HG02798 (cell line): Measurements from ENCODE around the gene MEIS2.

Source experiments
- ATAC-seq: cut with Tn5 transposase; IDR thresholded peaks from one replicate; pipeline ENCODE4 v1.9.1; 2021; ENCODE audit warnings: mild to moderate bottlenecking; ENCODE audit not compliant: unreplicated experiment, poor library complexity

MEIS2 gene

DNA sequence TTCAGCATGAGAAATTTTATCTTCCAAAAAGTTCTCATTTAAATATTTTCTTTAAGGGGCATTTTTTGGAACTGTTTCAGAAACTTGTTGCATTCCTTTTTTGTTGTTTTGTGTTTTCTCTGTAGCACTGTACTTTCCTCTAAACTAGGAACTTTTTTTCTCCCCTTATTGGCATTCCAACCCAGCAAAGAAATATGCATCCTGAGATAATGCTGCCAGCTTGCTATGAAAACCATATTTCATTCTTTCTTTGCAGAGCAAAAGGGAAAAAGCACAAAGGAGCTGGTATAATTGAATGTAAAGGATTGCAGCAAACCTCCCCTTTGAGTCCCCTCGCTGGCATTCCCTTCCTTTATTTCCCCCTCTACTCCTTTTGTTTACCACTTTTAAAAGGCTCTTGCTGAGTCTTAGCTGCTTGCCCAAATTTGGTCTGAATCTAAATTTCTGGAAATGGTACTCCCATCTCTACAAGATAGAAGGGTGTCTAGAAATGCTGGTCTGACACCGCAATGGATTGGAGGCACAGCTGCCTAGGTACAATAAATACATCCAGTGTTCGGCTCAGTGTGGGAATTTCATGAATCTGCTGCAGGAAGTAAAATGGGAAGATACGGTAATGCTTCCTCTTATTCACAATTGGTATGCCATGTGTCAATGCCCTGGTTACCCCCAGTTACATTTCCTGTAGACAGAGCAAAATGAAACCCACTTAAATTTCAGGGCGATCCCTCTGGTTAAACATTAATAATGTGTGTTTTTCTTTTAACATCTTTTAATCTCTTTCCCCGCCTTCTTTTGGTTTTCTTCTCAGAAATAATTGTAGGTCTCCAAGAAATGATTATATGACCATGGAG is 156.6 kb downstream of the MEIS2 start:
- ATAC-seq = no peak

DNA sequence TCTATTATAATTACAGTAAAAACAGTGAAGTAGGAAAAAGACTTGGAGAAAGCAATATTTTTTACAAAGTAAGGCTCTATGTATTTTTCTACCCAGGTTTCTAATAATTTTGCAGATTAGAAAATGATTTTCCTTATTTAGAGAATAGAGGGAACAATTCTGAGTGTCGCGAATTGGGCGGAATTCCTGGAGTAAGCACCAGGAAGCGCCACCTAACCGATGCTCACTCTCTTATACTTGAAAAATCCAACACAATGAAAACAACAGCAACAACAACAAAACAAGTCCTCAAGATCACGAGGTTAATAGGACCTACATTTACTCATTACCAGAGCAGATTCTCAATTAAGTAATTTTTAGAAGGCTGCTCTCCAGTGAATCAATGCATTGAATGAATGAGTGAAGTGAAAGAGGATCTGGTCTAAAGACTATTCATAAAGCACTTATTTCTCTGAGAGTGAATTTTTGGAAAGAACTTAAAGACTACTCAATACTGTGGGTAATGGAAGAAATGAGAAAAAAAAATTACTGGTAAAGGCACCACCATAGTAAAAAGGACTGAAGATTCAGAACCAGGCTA is 158.0 kb downstream of the MEIS2 start:
- no peak for ATAC-seq

DNA sequence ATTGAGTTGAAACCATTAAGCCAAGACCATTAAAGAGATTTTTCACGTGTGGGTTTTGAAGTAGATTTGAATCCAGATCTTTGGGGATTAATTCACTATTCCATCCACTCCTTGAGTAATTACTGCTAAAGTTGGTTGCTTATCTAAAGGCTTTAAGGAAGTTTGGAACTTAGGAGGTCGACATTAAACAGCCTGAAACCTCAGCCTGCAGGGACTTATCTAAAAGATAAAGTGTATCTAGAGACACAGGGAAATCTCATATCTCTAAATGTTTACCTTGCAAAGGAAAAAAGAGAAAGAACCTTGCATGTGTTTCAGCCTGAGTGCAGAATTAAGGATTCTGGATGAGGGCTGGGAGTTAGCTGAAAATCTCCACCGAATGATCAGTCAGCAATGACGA is 158.6 kb downstream of the MEIS2 start:
- no peak for ATAC-seq

DNA sequence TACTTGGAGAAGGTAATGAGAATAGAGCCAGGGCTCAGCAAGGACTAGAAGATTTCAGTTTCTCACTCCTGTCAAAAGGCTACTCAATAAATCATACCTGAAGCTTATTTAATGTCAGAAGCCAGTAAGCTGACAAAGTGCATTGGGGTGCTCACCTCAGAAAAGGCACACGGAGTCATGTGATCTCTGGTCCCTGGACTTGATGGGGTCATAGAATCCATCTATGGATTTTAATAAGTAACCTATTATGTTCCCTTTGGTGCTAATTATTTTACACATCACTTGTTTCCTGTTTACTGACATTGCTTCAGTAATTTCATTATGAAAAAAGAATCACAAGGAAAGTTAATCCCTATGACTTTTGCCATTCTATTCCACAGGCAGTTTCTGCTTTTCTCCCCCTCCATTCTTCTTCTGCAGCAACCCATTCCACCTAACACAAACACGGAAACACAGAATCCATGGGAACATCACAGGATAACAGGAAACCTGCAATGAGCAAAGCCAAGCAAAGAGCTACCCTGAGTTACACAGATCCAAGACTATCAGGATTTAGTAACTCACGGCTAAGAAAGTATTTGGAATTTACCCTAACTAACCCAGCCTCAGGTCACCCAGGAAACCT is 159.6 kb downstream of the MEIS2 start:
- ATAC-seq = no peak

DNA sequence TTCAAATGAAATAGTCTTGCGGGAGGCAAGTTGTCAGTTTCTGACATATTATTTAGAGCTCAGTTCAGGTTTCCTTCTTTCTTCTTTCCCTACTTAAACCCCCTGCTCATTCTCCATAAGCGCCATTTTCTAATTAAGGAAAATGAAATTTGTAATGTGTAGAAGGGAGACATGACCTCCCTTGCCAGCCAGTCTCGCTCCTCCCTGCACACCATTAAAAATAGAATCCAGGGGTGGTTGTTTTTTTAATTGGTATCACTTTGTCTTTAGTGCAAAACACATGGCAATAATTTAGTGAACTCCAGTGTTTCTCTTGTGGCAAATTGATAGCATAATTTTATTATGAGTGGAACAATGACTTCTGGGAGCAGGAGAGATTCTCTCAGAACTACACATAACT is 160.1 kb downstream of the MEIS2 start:
- no peak for ATAC-seq

DNA sequence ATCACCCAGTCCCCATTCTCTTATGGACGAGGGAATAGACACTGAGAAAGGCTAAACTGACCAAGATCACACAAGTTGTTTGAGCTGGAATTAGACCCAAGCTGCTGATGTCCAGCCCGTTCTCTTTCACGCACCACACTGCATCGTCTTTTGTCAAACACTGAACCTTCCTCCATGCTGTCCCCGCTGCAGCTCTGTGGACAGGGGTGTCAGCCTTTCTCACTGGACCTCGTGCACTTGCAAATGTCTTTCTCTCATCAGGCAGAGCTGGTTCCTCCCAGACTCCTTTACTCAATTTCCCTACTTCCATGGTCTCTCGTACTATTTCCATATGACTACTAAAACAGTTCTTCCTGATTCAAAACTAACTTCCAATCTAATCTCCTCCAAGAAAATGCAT is 161.6 kb downstream of the MEIS2 start:
- no peak for ATAC-seq

DNA sequence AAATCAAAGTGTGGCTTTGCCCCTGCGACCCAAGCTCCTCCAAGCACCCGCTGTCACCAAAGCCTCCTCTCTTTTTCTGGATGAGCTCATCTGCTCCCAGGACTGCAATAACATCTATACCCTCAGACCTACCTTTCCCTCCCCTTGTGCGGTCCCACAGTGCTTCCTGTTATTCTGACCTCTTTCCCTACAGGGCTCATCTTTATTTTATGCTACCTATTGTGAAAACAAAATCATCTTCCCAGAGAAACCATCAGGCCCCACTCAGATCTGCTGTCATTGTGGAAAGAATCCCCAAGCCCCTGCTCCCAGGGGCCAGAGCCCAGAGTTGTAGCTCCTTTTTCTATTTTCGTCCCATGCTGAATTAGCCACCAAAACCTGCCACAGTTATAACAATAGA is 162.2 kb downstream of the MEIS2 start:
- ATAC-seq = no peak

DNA sequence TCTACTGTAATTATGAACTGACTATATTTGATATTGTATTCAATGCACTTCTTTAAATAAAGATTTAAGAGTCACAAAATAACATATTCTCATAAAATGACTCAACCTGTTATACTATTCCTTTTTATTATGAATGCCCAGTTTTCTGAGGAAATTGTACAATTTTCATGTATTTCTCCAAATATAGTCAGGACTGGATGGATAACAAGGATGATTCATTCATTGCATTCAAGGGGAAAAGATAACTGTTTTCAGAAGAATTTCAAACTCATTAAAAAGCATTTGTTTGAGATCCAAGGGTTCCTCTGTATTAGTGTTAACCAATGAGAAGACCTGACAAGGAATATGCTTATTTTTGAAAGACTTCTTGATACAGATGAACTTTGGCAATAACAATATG is 163.7 kb downstream of the MEIS2 start:
- ATAC-seq = no peak

DNA sequence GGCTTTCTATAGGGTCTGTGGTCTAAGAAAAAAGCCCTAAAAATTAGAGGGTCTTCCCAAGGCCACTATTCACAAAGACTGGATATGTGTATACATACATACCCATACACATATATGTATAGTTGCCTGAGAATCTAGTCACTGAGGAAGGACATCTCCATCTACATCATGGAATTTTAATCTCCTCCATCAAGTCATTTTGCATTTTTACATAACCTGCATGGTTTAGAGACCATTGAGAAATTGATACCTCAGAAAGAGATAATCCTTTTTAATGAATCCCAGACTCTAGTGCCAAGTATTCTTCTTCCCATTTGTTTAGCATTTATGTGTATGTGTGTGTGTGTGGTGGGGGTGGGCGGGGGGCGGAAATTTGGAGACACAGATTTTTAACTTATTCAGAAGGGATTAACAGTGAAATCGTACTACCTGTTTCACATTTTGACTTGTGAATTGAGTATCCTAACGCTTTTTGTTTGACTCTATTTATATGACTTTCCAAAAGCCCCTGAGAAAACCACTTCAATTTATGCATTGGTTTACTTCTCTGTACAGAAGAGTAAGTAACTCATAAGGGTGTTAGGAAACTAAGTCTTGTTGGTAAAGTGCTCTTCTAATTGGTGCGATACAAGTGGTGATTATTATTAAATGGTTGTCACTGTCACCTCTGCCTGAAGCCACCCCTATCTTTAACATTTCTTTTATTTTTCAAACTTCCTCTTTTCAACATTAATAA is 166.9 kb downstream of the MEIS2 start:
- no peak for ATAC-seq

DNA sequence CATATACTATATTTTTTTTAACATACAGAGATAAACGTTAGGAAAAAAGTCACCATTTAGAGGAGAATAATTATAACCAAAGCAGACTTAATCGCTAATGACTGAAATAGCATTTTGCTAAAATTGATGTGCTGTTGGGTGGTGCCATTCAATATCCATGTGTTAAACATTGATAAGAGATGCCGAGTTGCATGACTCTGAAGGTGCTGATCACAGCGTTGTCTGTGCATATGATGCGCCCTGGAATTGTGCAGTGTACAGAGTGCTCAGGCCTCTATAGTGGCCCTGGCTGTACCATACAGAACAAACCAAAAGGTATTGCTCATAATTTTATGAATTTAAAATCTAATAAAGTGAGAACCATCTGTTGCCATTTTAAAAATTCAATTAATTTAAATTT is 168.3 kb downstream of the MEIS2 start:
- ATAC-seq = no peak

DNA sequence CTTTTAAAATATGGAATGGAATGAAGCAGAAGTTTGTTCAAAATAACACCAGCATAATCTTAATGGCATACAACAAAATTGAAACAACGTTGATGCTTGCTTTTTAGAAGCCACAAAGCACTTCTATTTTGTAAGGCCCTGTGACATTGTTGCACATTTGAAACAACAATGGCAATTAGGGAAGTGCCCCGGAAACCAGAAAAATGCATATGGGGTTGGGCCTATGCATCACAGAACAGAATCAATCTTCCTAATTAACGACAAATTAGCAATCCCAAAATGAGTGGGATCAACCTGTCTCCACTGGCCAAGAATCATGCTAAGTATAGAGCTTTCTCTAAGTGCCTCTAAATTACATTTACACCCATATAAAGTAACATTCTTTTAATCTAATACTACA is 168.9 kb downstream of the MEIS2 start:
- ATAC-seq = no peak

DNA sequence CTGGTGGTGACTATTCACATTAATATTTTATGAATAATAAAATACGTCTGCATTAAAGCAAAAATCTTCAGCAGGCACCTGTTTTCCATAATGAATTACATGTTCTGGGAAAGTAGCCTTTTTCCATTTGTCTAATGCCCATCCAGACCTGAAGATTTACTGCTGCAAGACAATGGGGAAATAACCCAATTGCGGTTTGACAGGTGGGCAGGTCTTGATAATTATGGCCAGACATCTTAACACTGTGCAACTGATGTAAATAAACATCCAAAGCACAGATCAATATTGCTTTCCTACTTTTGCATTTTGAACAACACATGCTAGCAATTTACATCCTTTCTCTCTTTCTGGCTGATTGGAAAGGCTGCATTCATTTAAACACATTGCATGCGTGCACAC is 173.9 kb downstream of the MEIS2 start:
- no peak for ATAC-seq

DNA sequence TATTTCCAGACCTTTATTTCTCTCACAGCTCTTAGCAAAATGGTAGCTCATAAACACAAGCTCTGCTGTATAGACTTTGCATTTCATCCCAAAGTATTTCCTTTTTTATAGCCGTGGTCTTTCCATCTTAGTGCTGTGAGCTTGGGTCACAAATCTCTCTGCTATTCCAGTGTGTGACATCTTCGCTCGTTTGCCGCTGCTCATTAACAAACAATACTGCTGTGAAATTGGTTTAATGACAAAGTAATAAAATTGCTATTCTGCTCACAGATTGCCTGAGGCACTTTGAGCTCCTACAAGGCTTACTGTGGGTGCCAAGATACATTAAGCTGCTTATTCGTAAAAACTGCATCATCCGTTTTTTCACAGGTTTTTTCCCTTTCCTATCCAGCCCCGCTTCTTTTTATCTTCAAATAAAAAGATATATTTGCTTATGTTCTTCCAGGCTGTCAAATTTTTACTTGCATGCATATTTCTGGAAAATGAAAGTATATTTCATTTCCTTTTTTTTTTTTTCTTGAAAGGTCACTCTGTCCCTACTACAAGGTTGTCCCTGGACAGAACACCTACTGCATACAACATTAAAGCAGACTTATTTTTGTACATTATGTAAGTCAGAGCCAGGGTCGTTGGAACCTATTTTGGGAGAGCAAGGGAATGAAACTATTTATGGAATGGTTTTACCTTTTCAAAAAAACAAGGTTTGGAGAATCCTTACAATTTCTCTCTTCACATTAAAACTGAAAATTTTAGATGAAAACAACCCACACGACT is 174.5 kb downstream of the MEIS2 start:
- no peak for ATAC-seq

DNA sequence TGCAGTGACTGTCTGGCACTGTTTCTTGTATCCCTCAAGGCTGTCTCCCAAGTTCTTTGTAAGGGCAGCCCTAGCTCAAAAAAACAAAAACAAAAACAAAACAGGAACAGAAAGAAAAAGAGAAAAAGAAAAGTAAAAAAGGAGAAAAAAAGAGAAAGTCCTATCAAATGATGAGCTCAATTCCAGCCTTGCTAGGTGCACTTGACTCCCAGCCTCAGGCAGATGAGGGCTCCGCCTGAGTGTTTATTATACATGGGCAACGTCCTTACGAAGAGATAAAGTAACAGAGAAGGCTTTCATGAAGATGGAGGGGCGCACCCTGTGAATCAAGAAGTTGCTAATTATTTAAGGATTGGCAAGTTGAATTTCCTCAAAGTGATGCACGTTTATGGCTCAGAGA is 175.3 kb downstream of the MEIS2 start:
- no peak for ATAC-seq

DNA sequence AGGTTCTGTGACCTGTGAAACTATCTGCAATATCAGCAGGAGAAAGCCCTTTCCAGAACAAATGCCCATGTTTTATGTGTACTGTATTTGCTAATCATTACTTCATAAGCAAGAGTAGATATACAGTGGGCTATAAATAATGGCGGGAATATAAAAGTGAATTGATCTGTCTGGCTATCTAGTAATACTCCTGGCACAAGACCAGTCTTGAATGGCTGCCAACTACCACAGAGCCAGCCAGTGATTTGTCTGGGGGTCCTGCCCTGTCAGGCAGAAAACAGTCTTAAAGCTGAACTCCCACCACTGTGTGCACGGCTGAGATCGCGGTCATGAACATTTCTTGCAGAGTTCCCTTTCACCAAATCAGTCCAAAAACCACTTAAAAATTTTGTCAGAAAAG is 176.3 kb downstream of the MEIS2 start:
- no peak for ATAC-seq

DNA sequence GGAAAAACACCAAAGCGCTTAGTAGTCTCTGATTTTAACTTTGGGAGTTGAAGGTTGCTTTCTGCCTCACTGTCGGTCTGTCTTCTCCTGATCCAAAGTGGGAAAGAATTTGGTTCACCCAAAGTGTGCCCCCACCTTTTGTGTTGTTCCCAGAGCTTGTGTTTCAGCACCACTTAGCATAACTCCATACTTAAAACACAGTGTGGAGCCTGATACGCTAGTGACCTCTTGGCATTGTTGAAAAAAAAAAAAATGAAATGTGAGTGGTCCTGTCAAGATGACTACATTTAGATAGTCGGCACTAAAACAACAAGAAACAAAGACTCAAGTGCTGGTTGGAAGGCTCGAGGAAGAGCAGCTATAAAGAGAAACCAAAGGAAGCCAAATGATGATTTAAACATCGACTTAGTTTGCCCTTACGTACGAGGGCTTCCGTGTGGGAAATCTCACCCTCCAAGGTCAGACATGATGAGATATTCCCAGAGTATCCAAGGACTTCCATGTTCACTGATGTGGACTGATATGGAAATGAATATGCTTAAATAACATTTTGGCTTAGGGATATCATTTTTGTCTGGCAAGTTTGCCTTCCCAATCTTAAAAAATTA is 178.8 kb downstream of the MEIS2 start:
- no peak for ATAC-seq

DNA sequence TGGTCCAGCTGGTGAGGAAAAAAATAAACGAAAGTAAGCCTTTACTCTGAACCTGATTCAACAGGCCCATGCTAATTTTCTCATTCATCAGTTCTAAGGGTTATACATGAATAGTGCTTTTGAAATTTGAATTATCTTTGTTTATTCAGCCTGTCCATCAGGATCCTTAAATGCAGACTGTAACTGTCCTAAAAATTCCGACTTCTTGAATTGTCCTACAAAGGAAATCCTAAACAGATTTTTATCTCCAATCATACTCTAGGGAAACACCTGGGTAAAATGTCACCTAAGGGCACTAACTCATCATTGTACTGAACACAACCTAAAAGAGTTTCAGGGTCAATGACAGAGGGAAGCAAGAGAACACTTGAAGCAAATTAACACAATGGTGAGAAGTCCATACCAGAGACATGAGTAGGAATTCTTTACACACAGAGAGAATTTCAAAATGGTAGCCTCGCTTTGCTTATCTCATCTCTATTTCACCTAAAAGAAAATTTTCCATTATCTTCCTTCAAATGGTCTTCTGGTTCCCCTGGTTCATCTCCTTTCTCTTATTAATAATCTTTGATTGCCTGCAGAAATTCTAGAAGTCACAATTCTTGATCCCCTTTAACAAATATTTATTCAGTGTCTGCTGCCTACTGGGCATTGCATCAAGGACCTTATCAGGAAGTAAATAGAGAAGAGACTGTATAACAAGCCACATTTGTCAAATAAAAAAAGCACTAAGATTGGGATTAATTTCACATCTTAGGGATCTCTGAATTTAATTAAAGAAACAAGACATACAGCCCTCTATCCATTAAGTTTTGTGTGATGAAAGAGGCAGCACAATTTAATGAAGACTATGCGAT is 182.7 kb downstream of the MEIS2 start:
- ATAC-seq = no peak

DNA sequence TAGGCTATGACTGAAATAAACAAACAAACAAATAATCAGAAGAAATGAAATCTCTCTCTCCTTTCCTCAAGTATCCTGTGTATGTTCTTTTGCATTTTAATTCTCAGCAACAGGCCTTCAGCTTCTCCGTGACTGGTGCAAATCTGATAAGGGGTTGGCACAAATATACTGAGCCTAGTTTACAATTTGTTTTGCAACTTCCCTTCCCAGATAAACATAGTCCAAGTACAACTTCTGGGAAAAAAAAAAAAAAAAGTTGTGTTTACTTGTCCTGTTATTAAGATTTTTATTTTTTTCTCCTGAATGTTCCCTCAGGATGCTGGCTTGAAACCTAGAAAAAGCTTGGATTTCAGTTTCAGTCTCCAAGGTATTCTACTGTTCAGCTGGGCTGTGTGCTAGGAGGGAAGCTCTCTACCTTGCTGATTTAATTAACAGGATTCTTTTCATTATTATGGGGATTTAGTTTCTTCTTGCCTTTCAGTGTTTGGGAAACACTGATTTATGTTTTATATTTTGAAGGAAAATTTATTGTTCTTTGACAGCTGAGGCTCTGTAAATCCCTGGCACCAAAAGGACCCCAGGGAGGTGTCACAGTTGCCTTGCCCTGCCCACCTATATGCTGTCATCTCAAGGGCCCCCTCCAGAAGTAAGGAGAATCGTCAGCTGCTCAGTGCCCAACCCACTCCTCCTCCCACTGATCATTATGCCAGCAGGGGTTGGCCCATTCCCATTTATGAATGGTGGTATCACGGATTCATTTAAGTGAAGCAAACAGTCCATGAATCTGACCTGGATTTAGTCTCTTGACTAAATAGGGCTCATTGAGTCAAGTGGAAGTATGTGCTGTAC is 185.2 kb downstream of the MEIS2 start:
- ATAC-seq = no peak
